Aorta (tissue), 5 donors: ENCODE measurements around the gene AIRE. TPM values are rescaled to one million over a fixed set of nuclear protein-coding genes. Genes with fewer than 3 reads are reported as not detected.
"Not testable (repeated sequence)": the region's sequence is repeated elsewhere in the genome, so short reads cannot be mapped to it uniquely, and the experiment has no call there.

Source experiments
- ATAC-seq: fragments of 200-7000 bp; cut with Tn5 transposase; one replicate; pipeline ENCODE4 v1.9.1; 2022; ENCODE audit warnings: moderate library complexity; ENCODE audit not compliant: low FRiP score
- DNase-seq, 2 donors: peaks; one replicate each; pipeline ENCODE4 v3.0.0-alpha.2; 2020
- H3K27ac ChIP-seq, 2 donors: one replicate each; pipeline ENCODE4 v1.5.1; 2013; ENCODE audit warnings: low read length in 2 of 2, mild to moderate bottlenecking in 2 of 2, moderate library complexity in 2 of 2, control low read depth in 1 of 2, inconsistent platforms in 1 of 2, low read depth in 1 of 2
- H3K27me3 ChIP-seq, 2 donors: one replicate each; pipeline ENCODE4 v1.6.1; 2013; ENCODE audit warnings: control low read depth in 1 of 2, low read length in 1 of 2, mild to moderate bottlenecking in 1 of 2, moderate library complexity in 1 of 2; ENCODE audit not compliant: insufficient read depth in 2 of 2, control insufficient read depth in 1 of 2
- H3K36me3 ChIP-seq, 2 donors: one replicate each; pipeline ENCODE4 v1.6.1; 2013; ENCODE audit warnings: control low read depth in 1 of 2, low read length in 1 of 2, mild to moderate bottlenecking in 1 of 2; ENCODE audit not compliant: insufficient read depth in 2 of 2, control insufficient read depth in 1 of 2
- H3K4me1 ChIP-seq, 2 donors: one replicate each; pipeline ENCODE4 v1.6.1; 2013; ENCODE audit warnings: low read length in 2 of 2, control low read depth in 1 of 2, mild to moderate bottlenecking in 1 of 2, moderate library complexity in 1 of 2; ENCODE audit not compliant: insufficient read depth in 2 of 2, control insufficient read depth in 1 of 2
- H3K4me3 ChIP-seq, 2 donors: one replicate each; pipeline ENCODE4 v1.5.1; 2013; ENCODE audit warnings: low read length in 2 of 2, control low read depth in 1 of 2, mild to moderate bottlenecking in 1 of 2
- H3K9me3 ChIP-seq: one replicate; pipeline ENCODE4 v1.6.1; 2013; ENCODE audit warnings: mild to moderate bottlenecking, low read length; ENCODE audit not compliant: control insufficient read depth
- WGBS, 2 donors: extraction: QIAGEN DNeasy Blood & Tissue Kit; methylation state at CpG; one replicate each; pipeline ENCODE4 v1.1.7; 2013; 5-methylcytosine and 5-hydroxymethylcytosine counted together
- intact Hi-C, 2 donors: fragments of 100-400 bp; cut with DNase I; formaldehyde crosslinking; loops; one replicate each; pipeline versions ENCODE4 v1.14.2 to v1.15.0; 2022
- polyA plus RNA-seq, 2 donors: library from polyadenylated mRNA; stranded (reverse); fragments of 200-250 nt; gene quantifications; one replicate each; pipeline ENCODE4 v1.2.3, GENCODE V29; 2013
- total RNA-seq, 2 donors: library from RNA; stranded (reverse); fragmentation: NEBNext Ultra II Directional; extraction: Animal tissue kit (Norgen Biotek cat#: 25700); gene quantifications; one replicate each; pipeline ENCODE4 v1.2.1, GENCODE V29; 2021
- donor health status: healthy with polysubstance abuse.
- donor health status: Bipolar disorder and iron deficiency.
- donor health status: DM: no; HTN: no; CAD: no.
- donor health status: DM: no; HTN: no; CAD: no.
- donor health status: DM: yes; HTN: yes; CAD: no.

AIRE gene
- total and polyA plus RNA-seq, 4 donors = 0.19 TPM; not detected in 3

DNA sequence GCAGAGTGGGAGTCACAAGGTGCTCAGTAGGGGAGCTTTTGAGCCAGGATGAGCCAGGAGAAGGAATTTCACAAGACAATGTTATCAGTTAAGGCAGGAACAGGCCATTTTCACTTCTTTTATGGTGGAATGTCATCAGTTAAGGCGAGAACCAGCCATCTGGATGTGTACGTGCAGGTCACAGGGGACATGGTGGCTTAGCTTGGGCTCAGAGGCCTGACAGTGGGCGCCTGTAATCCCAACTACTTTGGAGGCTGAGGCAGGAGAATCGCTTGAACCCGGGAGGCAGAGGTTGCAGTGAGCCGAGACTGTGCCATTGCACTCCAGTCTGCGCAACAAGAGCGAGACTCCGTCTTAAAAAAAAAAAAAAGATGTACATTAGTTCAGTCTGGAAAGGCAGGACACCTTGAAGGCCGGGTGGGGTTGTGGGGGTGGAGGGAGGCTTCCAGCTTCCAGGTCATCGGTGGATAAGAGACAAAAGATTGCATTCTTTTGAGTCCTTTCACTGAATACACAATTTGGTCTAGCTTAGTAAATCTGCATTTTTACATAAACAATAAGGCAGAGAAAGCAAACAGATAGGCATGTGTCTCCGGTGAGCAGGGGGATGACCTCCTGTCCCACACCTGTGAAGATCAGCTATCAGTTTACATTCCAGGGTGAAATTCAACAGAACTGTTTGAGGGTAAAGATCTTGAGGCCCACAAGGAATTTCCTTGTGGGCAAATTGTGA, 56.2 kb downstream of the AIRE start:
- not testable (repeated sequence) for H3K27ac ChIP-seq, H3K4me1 ChIP-seq, H3K27me3 ChIP-seq, H3K9me3 ChIP-seq, H3K4me3 ChIP-seq, DNase-seq, H3K36me3 ChIP-seq, ATAC-seq
- 85% methylated on average over 12 of the region's 12 CpGs for WGBS, 2 donors
- intact Hi-C loops = loop anchor here in 1 of 2 donors (5.0 kb wide), 1 partner anchor 115 kb away; the partner anchor contains the start of gene LRRC3

DNA sequence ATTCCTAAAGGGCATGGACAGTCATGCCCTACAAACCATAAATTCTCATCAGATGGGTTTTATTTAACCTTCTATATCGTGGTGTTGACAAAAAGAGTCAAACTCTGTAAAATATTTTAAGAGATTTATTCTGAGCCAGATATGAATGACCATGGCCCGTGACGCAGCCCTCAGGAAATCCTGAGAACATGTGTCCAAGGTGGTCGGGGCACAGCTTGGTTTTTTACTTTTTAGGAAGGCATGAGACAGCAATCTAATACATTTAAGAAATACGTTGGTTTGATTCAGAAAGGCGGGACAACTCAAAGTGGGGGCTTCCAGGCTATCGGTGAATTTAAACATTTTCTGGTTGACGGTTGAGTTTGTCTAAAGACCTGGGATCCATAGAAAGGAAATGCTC, 57.3 kb downstream of the AIRE start:
- ATAC-seq, H3K4me3 ChIP-seq, DNase-seq, H3K27me3 ChIP-seq, H3K36me3 ChIP-seq, H3K9me3 ChIP-seq, H3K27ac ChIP-seq, H3K4me1 ChIP-seq: not testable (repeated sequence)
- WGBS, 2 donors = 87% methylated on average over 8 of the region's 8 CpGs
- intact Hi-C loops = loop anchor here in 1 of 2 donors (5.0 kb wide), 1 partner anchor 114 kb away; the partner anchor contains the start of gene LRRC3

DNA sequence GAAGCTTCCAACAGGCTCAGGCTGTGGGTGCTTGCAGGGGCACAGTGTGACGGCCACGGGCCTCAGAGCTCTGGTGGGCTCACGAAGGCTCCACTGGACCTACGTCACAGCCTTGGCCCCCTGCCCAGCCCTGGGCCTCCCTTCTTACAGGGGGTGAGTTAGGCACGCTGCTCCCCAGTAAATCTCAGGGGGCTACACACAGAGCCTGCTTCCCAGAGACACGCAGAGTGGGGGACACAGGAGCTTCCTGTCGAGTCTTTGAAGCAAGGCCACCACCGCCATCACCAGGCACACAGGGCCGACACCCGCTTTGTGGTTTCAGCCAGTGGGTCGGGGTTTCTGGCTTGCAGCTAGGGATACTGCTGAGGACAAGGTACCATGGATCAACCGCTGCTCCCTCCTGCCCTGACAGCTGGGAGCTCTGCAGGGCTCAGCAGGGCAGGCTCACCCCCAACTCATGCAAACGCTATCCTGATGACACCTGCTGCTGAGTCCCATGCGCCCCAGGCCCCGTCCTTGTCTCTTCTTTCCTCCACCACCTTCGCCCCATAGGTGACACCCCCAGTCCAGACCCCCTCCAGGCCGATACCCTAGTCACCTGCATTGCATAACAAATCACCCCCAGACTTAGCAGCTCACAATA, 59.0 kb downstream of the AIRE start:
- no peak for DNase-seq
- Histone ChIP-seq H3K4me3 (no peak overlapping the region), H3K36me3 (no peaks in the 10 kb centered on the region), H3K27me3 (no peaks in the 10 kb centered on the region), H3K27ac (no peak overlapping the region), H3K4me1 (peaks cover 0 to 4% of the 10 kb centered on the region in 2 donors), H3K9me3 (no peaks in the 10 kb centered on the region)
- intact Hi-C loops = loop anchor here in 1 of 2 donors (5.0 kb wide), 1 partner anchor 113 kb away; the partner anchor contains the start of gene LRRC3
- 80 to 81% methylated on average over 17 of the region's 17 CpGs for WGBS, 2 donors
- ATAC-seq = peak; percentile 8

DNA sequence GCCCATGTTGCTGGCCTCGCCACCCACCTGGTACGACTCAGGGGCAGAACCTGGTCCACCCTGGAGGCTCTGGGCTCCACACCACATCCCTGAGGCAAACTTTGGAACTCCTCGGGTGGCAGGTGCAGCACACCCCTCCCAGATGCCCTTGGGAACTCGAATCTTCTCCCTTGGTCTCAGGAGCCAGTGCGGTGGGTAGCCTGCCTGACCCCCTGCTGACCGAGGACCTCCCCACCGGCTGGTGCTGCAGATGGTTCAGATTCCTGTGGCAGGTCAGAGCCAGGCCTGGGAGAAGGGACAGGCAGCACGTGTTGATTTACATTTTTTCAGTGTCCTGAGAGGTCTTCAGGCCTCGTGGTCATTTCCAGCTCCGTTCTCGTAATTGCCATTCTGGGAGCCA, 59.8 kb downstream of the AIRE start:
- no peaks in the 10 kb centered on the region for H3K27me3 ChIP-seq
- ATAC-seq = no peak
- no peak overlapping the region for H3K27ac ChIP-seq
- DNase-seq = no peak
- WGBS, 2 donors = 58 to 64% methylated on average over 11 of the region's 11 CpGs
- intact Hi-C loops = no loop called here
- no peaks in the 10 kb centered on the region for H3K36me3 ChIP-seq
- H3K4me3 ChIP-seq = no peak overlapping the region
- H3K4me1 ChIP-seq = no peaks in the 10 kb centered on the region
- H3K9me3 ChIP-seq = no peaks in the 10 kb centered on the region

DNA sequence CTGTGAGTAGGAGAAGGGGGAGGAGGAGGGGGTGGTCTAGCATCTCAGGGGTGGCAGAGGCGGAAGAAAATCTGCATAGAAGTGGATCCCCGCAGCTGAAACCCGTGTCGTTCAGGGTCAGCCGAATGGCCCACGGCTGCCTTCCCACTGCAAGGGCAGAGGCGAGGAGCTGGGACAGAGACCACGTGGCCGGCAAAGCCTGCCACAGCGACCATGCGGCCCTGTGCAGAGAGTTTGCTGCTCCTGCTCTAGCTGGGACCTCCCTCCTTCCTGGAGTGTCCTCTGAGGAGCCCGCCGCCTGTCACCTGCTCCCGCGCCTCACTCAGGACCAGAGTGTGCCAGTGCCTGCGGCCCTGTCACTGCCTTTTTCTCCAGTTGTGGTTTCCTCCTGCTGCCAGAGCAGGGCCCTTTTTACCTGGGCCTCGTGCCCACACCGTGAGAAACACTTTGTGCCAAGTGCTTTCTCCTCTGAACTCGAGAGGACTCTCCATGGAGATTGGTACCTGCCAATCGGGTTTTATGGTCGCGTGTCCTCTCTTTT, 62.3 kb downstream of the AIRE start:
- intact Hi-C loops = no loop called here
- 55 to 58% methylated on average over 22 of the region's 22 CpGs for WGBS, 2 donors
- Histone ChIP-seq H3K27me3 (no peaks in the 10 kb centered on the region), H3K9me3 (no peaks in the 10 kb centered on the region), H3K4me1 (no peaks in the 10 kb centered on the region), H3K27ac (no peak overlapping the region), H3K36me3 (no peaks in the 10 kb centered on the region), H3K4me3 (no peak overlapping the region)
- DNase-seq (no peak), ATAC-seq (no peak)

Other genes starting within 250 kb of the AIRE start
- 1 to 10 TPM; 3.8 to 9.5 TPM for gene PWP2, start 178.5 kb upstream of the AIRE start, total RNA-seq
- 10 to 100 TPM in 1 of 2 donors, not detected in 1; 18.2 TPM for gene PWP2, start 178.5 kb upstream of the AIRE start, polyA plus RNA-seq
- gene GATD3, start 152.2 kb upstream of the AIRE start, total RNA-seq = 10 to 100 TPM in 1 of 2 donors, 1 to 10 TPM in 1; 5.8 to 11.8 TPM
- gene GATD3, start 152.2 kb upstream of the AIRE start, polyA plus RNA-seq = 1 to 10 TPM; 5.6 to 6.5 TPM
- 1 to 10 TPM; 3.1 to 3.9 TPM for gene ICOSLG, start 44.9 kb upstream of the AIRE start, total RNA-seq
- gene ICOSLG, start 44.9 kb upstream of the AIRE start, polyA plus RNA-seq = under 1 TPM; 0.56 to 0.63 TPM
- not detected for gene DNMT3L, start 24.0 kb upstream of the AIRE start, total RNA-seq
- not detected for gene DNMT3L, start 24.0 kb upstream of the AIRE start, polyA plus RNA-seq
- gene PFKL, start 14.2 kb downstream of the AIRE start, total RNA-seq = 100 to 1,000 TPM in 1 of 2 donors, 10 to 100 TPM in 1; 95.1 to 115 TPM
- 100 to 1,000 TPM in 1 of 2 donors, 10 to 100 TPM in 1; 48.0 to 110 TPM for gene PFKL, start 14.2 kb downstream of the AIRE start, polyA plus RNA-seq
- gene CFAP410, start 53.5 kb downstream of the AIRE start, total RNA-seq = 10 to 100 TPM; 19.4 to 20.9 TPM
- gene CFAP410, start 53.5 kb downstream of the AIRE start, polyA plus RNA-seq = 100 to 1,000 TPM in 1 of 2 donors, 10 to 100 TPM in 1; 26.2 to 121 TPM
- gene TRPM2, start 67.7 kb downstream of the AIRE start, total RNA-seq = 10 to 100 TPM in 1 of 2 donors, 1 to 10 TPM in 1; 7.0 to 15.8 TPM
- 1 to 10 TPM; 2.2 to 4.9 TPM for gene TRPM2, start 67.7 kb downstream of the AIRE start, polyA plus RNA-seq
- 1 to 10 TPM; 1.6 to 5.3 TPM for gene LRRC3, start 169.6 kb downstream of the AIRE start, total RNA-seq
- 1 to 10 TPM in 1 of 2 donors, under 1 TPM in 1; 0.63 to 1.5 TPM for gene LRRC3, start 169.6 kb downstream of the AIRE start, polyA plus RNA-seq